ENCODE data around the gene SUFU. TPM values are rescaled to one million over a fixed set of nuclear protein-coding genes. Genes with fewer than 3 reads are reported as not detected.
"Not testable (repeated sequence)": the region's sequence is repeated elsewhere in the genome, so short reads cannot be mapped to it uniquely, and the experiment has no call there.

SUFU gene
- total RNA-seq (2022) (10.6 and 11.4 TPM in 2 replicates), Bru-seq, nascent RNA (percentile 55 among the genes with signal in this experiment), BruChase-seq, experiment 1, labeled RNA remaining after a 2-hour chase (percentile 59 among the genes with signal in this experiment), BruChase-seq, experiment 2, labeled RNA remaining after a 6-hour chase (percentile 56 among the genes with signal in this experiment)
- long read RNA-seq, full-length matches to known transcripts = 4 of 15 reads
- long read RNA-seq, partial matches to known transcripts = 0 of 15 reads
- long read RNA-seq, other reads (novel, unspliced or antisense) = 11 of 15 reads

DNA sequence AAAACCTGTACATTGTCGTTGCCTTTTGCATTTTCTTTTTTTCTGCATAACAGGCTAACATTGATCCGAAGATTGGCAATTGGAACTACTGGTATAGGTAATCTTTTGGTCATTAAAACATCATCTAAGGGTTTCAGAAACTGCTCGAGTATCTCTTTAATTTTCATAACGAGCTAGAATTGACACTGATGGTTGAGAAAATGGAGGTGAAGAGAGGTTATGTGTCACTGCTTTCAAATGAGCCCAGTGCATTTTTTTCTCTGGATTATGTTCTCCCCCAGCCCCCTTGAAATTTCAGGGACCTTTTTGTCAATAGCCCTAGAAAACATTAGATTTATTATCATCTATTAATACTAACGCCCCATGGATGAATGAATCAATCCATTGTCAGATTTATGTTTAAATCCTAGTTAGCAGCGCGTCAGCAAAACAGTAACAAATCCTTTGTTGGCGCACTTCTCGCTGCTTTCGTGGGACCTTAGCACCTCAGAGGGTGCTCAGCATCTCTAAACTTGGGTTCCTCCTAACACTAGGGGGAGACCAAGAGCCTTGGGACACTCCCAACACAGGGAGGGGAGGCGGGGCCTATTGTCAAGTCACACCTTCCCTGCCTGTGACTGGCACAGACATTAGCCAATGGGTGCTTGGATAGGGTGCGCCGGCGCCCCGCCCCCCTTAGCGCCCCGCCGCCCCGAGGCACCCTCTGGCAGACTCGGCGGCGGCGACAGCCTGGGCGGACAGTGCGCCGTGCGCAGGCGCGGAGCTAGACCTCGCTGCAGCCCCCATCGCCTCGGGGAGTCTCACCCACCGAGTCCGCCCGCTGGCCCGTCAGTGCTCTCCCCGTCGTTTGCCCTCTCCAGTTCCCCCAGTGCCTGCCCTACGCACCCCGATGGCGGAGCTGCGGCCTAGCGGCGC lies at the start of gene SUFU:
SUFU (plus strand) TSS at position 709 of the 915 bp plus-strand sequence; CDS start at position 890, 181 bp downstream.
- peak; percentile 76 to 96 for TF ChIP-seq CTCF (IDR thresholded peaks at IDR 0.05; ENCODE audit: insufficient read depth in 1 of 2, low read depth in 1 of 2, low read length in 1 of 2, severe bottlenecking in 1 of 2, unreplicated experiment in 1 of 2)
- H3K4me1 ChIP-seq = no peaks in the 10 kb centered on the region
- Mint-ChIP-seq H3K36me3 (ENCODE audit: insufficient read depth, unreplicated experiment) (peaks cover 26% of the 10 kb centered on the region), H3K27ac (ENCODE audit: unreplicated experiment) (no peak within 1 kb of the TSS), H3K9me3 (ENCODE audit: unreplicated experiment) (no peaks in the 10 kb centered on the region), H3K4me1 (ENCODE audit: low read depth, unreplicated experiment) (no peaks in the 10 kb centered on the region), H3K27me3 (ENCODE audit: insufficient read depth, unreplicated experiment) (no peaks in the 10 kb centered on the region), H3K4me3 (ENCODE audit: unreplicated experiment) (no peak within 1 kb of the TSS)
- H3K4me3 ChIP-seq (ENCODE audit: low read depth, low read length) = peak within 1 kb of the TSS; percentile 85
- peak; percentile 98 to 99 for DNase-seq
- BruUV-seq (replicated peaks) = no TSS peak
- CTCF ChIA-PET = interaction anchor here (0.6 to 4.0 kb wide), 24 partner anchors 17 to 1082 kb away, joined by 3 to 122 read pairs (median 4); partner anchors contain the start of genes ARL3, CUEDC2, NFKB2 and TRIM8
- H3K27me3 ChIP-seq (replicated peaks; ENCODE audit: control insufficient read depth, insufficient read depth, low read length) = no peaks in the 10 kb centered on the region
- H3K9me3 ChIP-seq = no peaks in the 10 kb centered on the region
- POLR2A ChIA-PET = interaction anchor here (0.5 to 1.0 kb wide), 4 partner anchors 53 to 210 kb away, joined by 3 to 6 read pairs (median 4); partner anchors contain the start of genes ARL3 and CUEDC2
- intact Hi-C loops (cut with micrococcal nuclease; ENCODE audit: unreplicated experiment) = loop anchor here (1.0 to 5.0 kb wide), 4 partner anchors 71 to 209 kb away; partner anchors contain the start of genes ARL3, CUEDC2 and SFXN2
- H3K36me3 ChIP-seq (ENCODE audit: control insufficient read depth, insufficient read depth, low read length) = no peaks in the 10 kb centered on the region

GRCh38 chr10:102454662-102455487 lies 48.9 kb upstream of the SUFU start:
- H3K4me3 ChIP-seq (ENCODE audit: low read depth, low read length); H3K27me3 ChIP-seq (replicated peaks; ENCODE audit: control insufficient read depth, insufficient read depth, low read length); H3K9me3 Mint-ChIP-seq (ENCODE audit: unreplicated experiment); POLR2A ChIA-PET; CTCF ChIA-PET; H3K27me3 Mint-ChIP-seq (ENCODE audit: insufficient read depth, unreplicated experiment); H3K9me3 ChIP-seq; H3K36me3 ChIP-seq (ENCODE audit: control insufficient read depth, insufficient read depth, low read length): not testable (repeated sequence)
- BruUV-seq (replicated peaks) = TSS peak; percentile 56
- peaks cover 54% of the 10 kb centered on the region for H3K36me3 Mint-ChIP-seq (ENCODE audit: insufficient read depth, unreplicated experiment)
- DNase-seq = peak; percentile 61 to 78
- H3K4me1 Mint-ChIP-seq (ENCODE audit: low read depth, unreplicated experiment) = peaks cover 27% of the 10 kb centered on the region
- peaks cover 55% of the 10 kb centered on the region for H3K4me1 ChIP-seq
- peak overlapping the region; percentile 89 for H3K27ac Mint-ChIP-seq (ENCODE audit: unreplicated experiment)
- intact Hi-C loops (cut with micrococcal nuclease; ENCODE audit: unreplicated experiment) = loop anchor here (1.0 kb wide), 1 partner anchor 47 kb away; the partner anchor contains the start of gene ACTR1A
- peak overlapping the region; percentile 53 for H3K4me3 Mint-ChIP-seq (ENCODE audit: unreplicated experiment)

DNA sequence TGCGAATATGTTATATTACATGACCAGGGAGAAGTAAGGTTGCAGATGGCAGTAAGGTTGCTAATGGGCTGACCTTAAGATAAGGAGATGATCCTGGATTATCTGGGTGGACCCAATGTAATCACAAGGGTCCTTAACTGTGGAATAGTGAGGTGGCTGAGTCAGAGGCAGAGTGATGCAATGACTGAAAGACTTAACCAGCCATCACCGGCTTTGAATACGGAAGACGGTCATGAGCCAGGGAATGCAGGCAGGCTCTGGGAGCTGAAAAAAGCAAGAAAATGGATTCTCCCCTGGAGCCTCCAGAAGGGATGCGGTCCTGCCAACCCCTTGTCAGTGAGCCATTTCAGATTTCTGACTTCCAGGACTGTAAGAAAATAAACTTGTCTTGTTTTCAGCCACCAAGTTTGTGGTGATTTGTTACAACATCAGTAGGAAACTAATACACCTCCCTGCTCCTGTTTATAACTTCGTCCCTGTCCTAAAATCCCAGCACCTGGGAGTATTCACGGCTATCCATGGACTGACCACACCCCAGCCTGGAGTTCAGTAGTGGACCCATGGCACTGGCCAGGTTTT lies 47.8 kb upstream of the SUFU start:
- intact Hi-C loops (cut with micrococcal nuclease; ENCODE audit: unreplicated experiment) = loop anchor here (1.0 kb wide), 1 partner anchor 46 kb away; the partner anchor contains the start of gene ACTR1A
- Mint-ChIP-seq H3K27ac (ENCODE audit: unreplicated experiment) (peak overlapping the region; percentile 89), H3K36me3 (ENCODE audit: insufficient read depth, unreplicated experiment) (peaks cover 50% of the 10 kb centered on the region), H3K4me1 (ENCODE audit: low read depth, unreplicated experiment) (peaks cover 27% of the 10 kb centered on the region), H3K27me3 (ENCODE audit: insufficient read depth, unreplicated experiment) (no peaks in the 10 kb centered on the region), H3K4me3 (ENCODE audit: unreplicated experiment) (peak overlapping the region; percentile 26), H3K9me3 (ENCODE audit: unreplicated experiment) (no peaks in the 10 kb centered on the region)
- ChIA-PET POLR2A (interaction anchor here (0.6 kb wide), 1 partner anchor 45 kb away, joined by 3 read pairs; no protein-coding TSS in a partner anchor), CTCF (interaction anchor here (1.0 kb wide), 1 partner anchor 47 kb away, joined by 3 read pairs; the partner anchor contains the start of gene ACTR1A)
- Histone ChIP-seq H3K36me3 (ENCODE audit: control insufficient read depth, insufficient read depth, low read length) (0 out of 2 replicates have a peak, but pooled peaks cover 1% of the 10 kb centered on the region), H3K4me1 (peaks cover 55% of the 10 kb centered on the region), H3K9me3 (no peaks in the 10 kb centered on the region), H3K27me3 (replicated peaks; ENCODE audit: control insufficient read depth, insufficient read depth, low read length) (no peaks in the 10 kb centered on the region), H3K4me3 (ENCODE audit: low read depth, low read length) (no peak overlapping the region)
- DNase-seq = peak; percentile 76 to 82
- TF ChIP-seq CTCF (IDR thresholded peaks at IDR 0.05; ENCODE audit: insufficient read depth in 1 of 2, low read depth in 1 of 2, low read length in 1 of 2, severe bottlenecking in 1 of 2, unreplicated experiment in 1 of 2) = no peak
- BruUV-seq (replicated peaks) = TSS peak; percentile 5
